Osteocyte (in vitro differentiated cells): ENCODE measurements around the gene PIM2. TPM values are rescaled to one million over a fixed set of nuclear protein-coding genes. Genes with fewer than 3 reads are reported as not detected.
A peak's percentile ranks its signal among the peaks of the same experiment; 100 is the strongest.

Source experiments
- DNase-seq: peaks from one replicate; pipeline ENCODE4 v3.0.0; 2021; ENCODE audit warnings: mixed read lengths; ENCODE audit not compliant: unreplicated experiment; ENCODE audit errors: extremely low spot score
- H3K27ac Mint-ChIP-seq: one replicate; pipeline ENCODE4 v1.8.0; 2021; ENCODE audit warnings: mild to moderate bottlenecking, mixed read lengths; ENCODE audit not compliant: unreplicated experiment
- H3K27me3 Mint-ChIP-seq: one replicate; pipeline ENCODE4 v1.8.0; 2021; ENCODE audit warnings: mixed read lengths; ENCODE audit not compliant: unreplicated experiment
- H3K36me3 Mint-ChIP-seq: one replicate; pipeline ENCODE4 v1.8.0; 2021; ENCODE audit warnings: mixed read lengths; ENCODE audit not compliant: unreplicated experiment
- H3K4me1 Mint-ChIP-seq: one replicate; pipeline ENCODE4 v1.8.0; 2021; ENCODE audit warnings: mixed read lengths; ENCODE audit not compliant: unreplicated experiment
- H3K4me3 Mint-ChIP-seq: one replicate; pipeline ENCODE4 v1.8.0; 2021; ENCODE audit warnings: mild to moderate bottlenecking, moderate library complexity, mixed read lengths; ENCODE audit not compliant: unreplicated experiment
- H3K9me3 Mint-ChIP-seq: one replicate; pipeline ENCODE4 v1.8.0; 2021; ENCODE audit warnings: mixed read lengths; ENCODE audit not compliant: unreplicated experiment
- total RNA-seq: library from RNA; stranded (reverse); gene quantifications from 2 replicates; pipeline ENCODE4 v1.2.1, GENCODE V29; 2021
- TF ChIP-seq, protein P1 (sequence below): fragments of 200-600 bp; sonication (generic); IDR thresholded peaks from 2 replicates; pipeline ENCODE4 v1.5.0; 2021; ENCODE audit warnings: antibody characterized with exemption, mild to moderate bottlenecking, moderate library complexity

The PIM2 gene
- total RNA-seq, 1 donor from 2014 or later: 7.3 TPM

DNA sequence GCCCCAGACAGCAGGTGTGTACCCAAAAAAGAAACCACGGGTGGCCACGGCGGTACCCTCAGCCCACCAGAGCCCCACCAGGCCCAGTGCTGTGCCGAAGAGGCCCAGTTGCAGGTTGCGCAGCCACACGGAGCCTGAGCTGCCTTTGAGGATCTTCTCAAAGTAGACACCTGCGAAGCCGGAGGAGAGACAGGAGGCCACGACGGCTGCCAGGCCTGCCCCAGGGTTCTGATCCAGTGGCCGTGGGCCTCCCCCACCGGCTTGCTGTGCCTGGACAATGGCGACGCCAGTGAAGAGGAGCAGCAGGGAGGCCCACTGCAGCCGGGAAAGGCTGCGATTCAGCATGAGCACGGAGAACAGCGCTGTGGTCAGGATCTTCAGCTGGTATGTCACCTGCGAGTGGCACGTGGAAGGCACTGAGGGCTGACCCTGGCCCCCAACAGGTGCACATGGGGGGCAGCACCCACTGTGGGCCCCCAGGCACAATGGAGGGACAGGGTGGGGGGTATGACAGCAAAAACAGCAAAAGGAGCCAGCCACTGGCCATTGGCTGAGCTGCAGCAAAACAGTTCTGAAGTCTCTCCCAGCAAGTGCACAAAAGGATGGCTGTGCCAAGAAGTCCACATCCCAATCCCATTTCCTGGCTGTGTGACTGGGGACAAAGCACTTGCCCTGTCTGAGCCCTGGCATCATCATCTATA lies 13.6 kb downstream of the PIM2 start:
- TF ChIP-seq, protein P1, sequence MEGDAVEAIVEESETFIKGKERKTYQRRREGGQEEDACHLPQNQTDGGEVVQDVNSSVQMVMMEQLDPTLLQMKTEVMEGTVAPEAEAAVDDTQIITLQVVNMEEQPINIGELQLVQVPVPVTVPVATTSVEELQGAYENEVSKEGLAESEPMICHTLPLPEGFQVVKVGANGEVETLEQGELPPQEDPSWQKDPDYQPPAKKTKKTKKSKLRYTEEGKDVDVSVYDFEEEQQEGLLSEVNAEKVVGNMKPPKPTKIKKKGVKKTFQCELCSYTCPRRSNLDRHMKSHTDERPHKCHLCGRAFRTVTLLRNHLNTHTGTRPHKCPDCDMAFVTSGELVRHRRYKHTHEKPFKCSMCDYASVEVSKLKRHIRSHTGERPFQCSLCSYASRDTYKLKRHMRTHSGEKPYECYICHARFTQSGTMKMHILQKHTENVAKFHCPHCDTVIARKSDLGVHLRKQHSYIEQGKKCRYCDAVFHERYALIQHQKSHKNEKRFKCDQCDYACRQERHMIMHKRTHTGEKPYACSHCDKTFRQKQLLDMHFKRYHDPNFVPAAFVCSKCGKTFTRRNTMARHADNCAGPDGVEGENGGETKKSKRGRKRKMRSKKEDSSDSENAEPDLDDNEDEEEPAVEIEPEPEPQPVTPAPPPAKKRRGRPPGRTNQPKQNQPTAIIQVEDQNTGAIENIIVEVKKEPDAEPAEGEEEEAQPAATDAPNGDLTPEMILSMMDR: no peak
- Mint-ChIP-seq H3K27ac (no peak overlapping the region), H3K9me3 (peaks cover 4% of the 10 kb centered on the region), H3K36me3 (peaks cover 15% of the 10 kb centered on the region), H3K4me1 (peaks cover 2% of the 10 kb centered on the region), H3K27me3 (no peaks in the 10 kb centered on the region), H3K4me3 (no peak overlapping the region)
- no peak for DNase-seq

DNA sequence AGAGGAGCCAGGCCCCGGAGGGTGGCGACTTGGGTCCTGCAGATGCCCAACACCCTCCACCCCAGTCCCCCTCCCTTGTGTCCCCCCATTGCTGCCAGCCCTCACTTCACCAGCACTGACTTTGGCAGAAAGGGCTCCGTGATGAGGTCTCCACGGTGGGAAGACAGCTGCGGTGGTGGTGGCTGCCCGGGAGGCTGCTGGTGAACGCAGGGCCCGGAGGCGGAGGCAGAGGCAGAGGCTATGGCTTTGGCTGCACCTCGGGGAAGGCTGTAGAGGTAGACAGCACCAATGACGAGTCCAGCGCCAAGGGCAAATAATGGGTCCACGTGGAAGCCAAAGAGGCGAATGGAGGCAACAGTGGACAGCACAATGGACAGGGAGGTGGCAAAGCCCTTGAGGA lies 14.2 kb downstream of the PIM2 start:
- peaks cover 4% of the 10 kb centered on the region for H3K9me3 Mint-ChIP-seq
- TF ChIP-seq, protein P1: no peak
- H3K4me3 Mint-ChIP-seq: no peak overlapping the region
- no peak for DNase-seq
- H3K27ac Mint-ChIP-seq: no peak overlapping the region
- H3K36me3 Mint-ChIP-seq: peaks cover 15% of the 10 kb centered on the region
- no peaks in the 10 kb centered on the region for H3K4me1 Mint-ChIP-seq
- H3K27me3 Mint-ChIP-seq: no peaks in the 10 kb centered on the region

DNA sequence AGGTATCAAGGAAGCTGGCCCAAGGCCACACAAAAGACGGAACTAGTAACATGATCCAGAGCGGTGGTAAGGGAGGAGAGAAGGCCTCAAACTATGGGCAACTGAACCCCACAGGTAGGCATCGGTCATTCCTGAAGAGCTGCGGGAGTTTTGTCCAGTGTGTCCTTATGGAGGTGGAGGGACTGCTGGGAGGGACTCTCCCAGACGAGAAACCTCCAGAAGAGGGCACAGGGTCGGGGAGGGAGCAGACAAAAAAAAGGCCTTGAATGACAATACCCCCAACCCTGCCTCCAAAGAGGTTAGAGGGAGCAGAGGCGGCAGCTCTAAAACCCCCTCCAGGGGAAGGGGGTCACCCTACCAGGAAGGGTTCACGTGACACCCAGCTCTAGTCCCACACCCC lies 14.6 kb downstream of the PIM2 start:
- no peak for DNase-seq
- no peak overlapping the region for H3K27ac Mint-ChIP-seq

DNA sequence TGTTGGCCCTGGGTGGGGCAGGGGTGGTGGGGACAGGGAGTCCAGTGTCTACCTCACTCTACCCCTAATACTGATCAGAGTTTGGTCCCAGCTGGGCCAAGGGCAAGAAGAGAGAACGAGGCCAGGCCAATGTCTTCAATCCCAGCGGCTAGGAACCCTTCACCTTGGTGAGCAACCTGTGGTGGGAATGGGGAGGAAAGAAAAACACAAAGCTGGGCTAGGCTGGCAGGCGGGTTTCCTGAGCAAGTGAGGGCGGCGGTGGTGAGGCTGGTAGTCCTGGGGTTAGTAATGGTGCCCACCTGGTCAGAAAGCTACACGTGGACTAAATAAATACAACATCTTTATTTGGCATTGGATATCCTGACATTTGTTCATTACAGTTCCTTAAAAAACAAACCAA lies 15.5 kb downstream of the PIM2 start:
- H3K27ac Mint-ChIP-seq: peak overlapping the region; percentile 10
- H3K9me3 Mint-ChIP-seq: peaks cover 4% of the 10 kb centered on the region
- peaks cover 15% of the 10 kb centered on the region for H3K36me3 Mint-ChIP-seq
- no peak for DNase-seq
- TF ChIP-seq, protein P1: no peak
- H3K4me1 Mint-ChIP-seq: peaks cover 2% of the 10 kb centered on the region
- H3K4me3 Mint-ChIP-seq: no peak overlapping the region
- H3K27me3 Mint-ChIP-seq: no peaks in the 10 kb centered on the region

More for the DNA sequence above, 14.6 kb downstream of the PIM2 start:
- H3K4me3 Mint-ChIP-seq: no peak overlapping the region
- no peaks in the 10 kb centered on the region for H3K4me1 Mint-ChIP-seq
- peaks cover 15% of the 10 kb centered on the region for H3K36me3 Mint-ChIP-seq
- TF ChIP-seq, protein P1: no peak
- H3K9me3 Mint-ChIP-seq: peaks cover 4% of the 10 kb centered on the region
- H3K27me3 Mint-ChIP-seq: no peaks in the 10 kb centered on the region

DNA sequence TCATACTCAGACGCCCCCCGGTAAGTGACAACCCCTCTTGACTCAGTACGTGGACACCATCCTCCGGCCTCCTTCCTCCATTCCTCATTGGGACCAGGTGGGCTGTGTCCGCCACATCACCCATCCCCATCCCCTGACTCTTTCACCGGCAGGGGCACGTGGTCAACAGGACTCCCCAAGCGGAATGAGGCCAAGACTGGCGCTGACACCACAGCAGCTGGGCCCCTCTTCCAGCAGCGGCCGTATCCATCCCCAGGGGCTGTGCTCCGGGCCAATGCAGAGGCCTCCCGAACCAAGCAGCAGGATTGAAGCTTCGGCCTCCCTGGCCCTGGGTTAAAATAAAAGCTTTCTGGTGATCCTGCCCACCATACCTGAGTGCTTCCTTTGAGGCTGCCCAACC lies 16.0 kb downstream of the PIM2 start:
- DNase-seq: no peak
- no peaks in the 10 kb centered on the region for H3K27me3 Mint-ChIP-seq
- TF ChIP-seq, protein P1: no peak
- no peak overlapping the region for H3K4me3 Mint-ChIP-seq
- H3K4me1 Mint-ChIP-seq: peaks cover 5% of the 10 kb centered on the region
- peaks cover 4% of the 10 kb centered on the region for H3K9me3 Mint-ChIP-seq
- peak overlapping the region; percentile 10 for H3K27ac Mint-ChIP-seq
- peaks cover 15% of the 10 kb centered on the region for H3K36me3 Mint-ChIP-seq
